ENCODE data around the gene DENND1A. TPM values are rescaled to one million over a fixed set of nuclear protein-coding genes. Genes with fewer than 3 reads are reported as not detected.

Gene DENND1A
- total RNA-seq, 4 donors from 2014 or later = 20.9 to 33.6 (median 23.7) TPM

DNA sequence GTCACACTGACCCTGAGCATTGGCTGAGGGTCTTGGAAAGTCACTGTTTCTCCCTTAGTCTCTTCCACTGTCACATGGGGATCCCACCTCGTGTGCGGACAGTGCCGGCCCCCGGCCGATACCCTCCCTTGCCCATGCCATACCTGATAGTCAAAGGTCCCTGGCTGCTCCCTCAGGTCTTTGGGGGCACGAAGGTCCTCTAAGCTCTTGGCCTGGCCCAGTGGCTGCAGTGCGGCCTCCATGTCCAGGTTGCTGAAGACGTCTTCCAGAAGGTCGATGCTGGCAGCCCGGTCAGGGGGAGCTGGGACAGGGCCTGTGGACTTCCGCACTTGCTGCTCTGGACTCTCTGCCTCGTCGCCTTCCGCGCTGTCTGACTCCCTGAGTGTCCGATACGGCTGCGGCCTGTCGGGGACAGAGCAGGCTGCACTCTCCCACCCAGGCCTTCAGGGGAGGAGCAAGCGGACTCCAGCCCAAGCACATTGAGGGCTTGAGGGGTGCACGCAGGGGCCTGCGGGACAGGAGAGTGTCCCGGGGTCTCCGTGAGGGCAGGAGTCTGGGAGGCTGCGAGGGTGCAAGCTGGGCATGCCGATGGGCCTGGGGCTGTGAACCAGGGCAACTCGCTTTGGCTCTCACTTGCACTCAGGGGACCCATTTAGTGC is 546.3 kb downstream of the DENND1A start:
- no peaks in the 10 kb centered on the region for H3K4me1 ChIP-seq
- 80% methylated on average over 1 to 2 of the region's 27 CpGs for WGBS, 2 donors (ENCODE audit: low coverage in 1 of 2)
- no peaks in the 10 kb centered on the region for H3K27me3 ChIP-seq
- no peak overlapping the region for H3K4me3 ChIP-seq
- TF ChIP-seq POLR2AphosphoS5 (IDR thresholded peaks at IDR 0.05) (no peak), POLR2A (IDR thresholded peaks at IDR 0.05) (no peak), EP300 (IDR thresholded peaks at IDR 0.05) (no peak)
- TF ChIP-seq, protein P1, sequence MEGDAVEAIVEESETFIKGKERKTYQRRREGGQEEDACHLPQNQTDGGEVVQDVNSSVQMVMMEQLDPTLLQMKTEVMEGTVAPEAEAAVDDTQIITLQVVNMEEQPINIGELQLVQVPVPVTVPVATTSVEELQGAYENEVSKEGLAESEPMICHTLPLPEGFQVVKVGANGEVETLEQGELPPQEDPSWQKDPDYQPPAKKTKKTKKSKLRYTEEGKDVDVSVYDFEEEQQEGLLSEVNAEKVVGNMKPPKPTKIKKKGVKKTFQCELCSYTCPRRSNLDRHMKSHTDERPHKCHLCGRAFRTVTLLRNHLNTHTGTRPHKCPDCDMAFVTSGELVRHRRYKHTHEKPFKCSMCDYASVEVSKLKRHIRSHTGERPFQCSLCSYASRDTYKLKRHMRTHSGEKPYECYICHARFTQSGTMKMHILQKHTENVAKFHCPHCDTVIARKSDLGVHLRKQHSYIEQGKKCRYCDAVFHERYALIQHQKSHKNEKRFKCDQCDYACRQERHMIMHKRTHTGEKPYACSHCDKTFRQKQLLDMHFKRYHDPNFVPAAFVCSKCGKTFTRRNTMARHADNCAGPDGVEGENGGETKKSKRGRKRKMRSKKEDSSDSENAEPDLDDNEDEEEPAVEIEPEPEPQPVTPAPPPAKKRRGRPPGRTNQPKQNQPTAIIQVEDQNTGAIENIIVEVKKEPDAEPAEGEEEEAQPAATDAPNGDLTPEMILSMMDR (IDR thresholded peaks at IDR 0.05) = no peak
- no peaks in the 10 kb centered on the region for H3K9me3 ChIP-seq
- peaks cover 0 to 41% of the 10 kb centered on the region in 2 donors for H3K36me3 ChIP-seq
- no peak overlapping the region for H3K27ac ChIP-seq
- ATAC-seq = no peak

DNA sequence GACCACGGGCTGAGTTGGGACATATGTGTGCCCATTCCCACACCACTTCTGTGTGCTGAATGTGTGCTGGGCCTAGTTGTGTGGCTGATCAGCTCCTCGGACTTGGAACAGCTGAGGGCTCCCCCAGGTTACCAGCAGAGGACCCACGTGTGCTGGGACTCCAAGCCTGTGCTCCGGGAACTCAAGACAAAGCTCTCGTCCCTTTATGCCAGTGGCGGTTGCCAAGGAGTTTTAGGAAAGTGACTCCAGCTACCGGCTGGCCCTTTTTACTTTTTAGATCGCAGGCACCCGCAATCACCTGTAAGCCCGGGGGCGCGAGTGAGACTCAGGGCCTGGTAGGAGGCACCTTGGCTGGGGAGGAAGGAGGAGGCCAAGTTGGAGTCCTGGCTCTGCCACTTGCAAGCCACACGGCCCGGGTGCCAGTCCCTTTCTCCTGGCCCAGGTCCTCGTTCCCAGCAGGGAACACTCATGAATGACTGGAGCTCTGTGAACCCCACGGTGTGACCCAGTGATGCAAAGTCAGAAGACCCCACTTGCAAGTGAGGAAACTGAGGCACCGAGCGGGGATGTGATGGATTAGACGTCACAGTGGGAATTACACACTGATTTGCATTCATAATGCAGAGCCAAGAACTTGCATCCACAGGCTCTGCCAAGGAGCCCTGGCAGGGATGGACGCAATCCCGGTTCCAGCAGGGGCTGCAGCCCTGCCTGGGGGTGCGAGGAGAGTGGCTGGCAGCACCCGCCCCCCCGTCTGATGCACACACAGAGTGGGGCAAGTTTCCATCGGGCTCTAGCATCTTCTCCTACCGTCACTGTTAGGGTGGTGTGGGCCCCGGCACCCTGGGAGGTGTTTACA is 547.0 kb downstream of the DENND1A start:
- 87% methylated on average over 7 of the region's 27 CpGs; no CpG with 5 or more reads in 1 of the 2 donors for WGBS, 2 donors (ENCODE audit: low coverage in 1 of 2)
- Histone ChIP-seq H3K4me1 (no peaks in the 10 kb centered on the region), H3K27me3 (no peaks in the 10 kb centered on the region), H3K4me3 (no peak overlapping the region), H3K27ac (no peak overlapping the region), H3K36me3 (peaks cover 0 to 41% of the 10 kb centered on the region in 2 donors), H3K9me3 (no peaks in the 10 kb centered on the region)
- no peak for TF ChIP-seq EP300 (IDR thresholded peaks at IDR 0.05)
- TF ChIP-seq POLR2A (IDR thresholded peaks at IDR 0.05) = no peak
- TF ChIP-seq, protein P1 (IDR thresholded peaks at IDR 0.05) = no peak
- TF ChIP-seq POLR2AphosphoS5 (IDR thresholded peaks at IDR 0.05) = no peak
- no peak for ATAC-seq

DNA sequence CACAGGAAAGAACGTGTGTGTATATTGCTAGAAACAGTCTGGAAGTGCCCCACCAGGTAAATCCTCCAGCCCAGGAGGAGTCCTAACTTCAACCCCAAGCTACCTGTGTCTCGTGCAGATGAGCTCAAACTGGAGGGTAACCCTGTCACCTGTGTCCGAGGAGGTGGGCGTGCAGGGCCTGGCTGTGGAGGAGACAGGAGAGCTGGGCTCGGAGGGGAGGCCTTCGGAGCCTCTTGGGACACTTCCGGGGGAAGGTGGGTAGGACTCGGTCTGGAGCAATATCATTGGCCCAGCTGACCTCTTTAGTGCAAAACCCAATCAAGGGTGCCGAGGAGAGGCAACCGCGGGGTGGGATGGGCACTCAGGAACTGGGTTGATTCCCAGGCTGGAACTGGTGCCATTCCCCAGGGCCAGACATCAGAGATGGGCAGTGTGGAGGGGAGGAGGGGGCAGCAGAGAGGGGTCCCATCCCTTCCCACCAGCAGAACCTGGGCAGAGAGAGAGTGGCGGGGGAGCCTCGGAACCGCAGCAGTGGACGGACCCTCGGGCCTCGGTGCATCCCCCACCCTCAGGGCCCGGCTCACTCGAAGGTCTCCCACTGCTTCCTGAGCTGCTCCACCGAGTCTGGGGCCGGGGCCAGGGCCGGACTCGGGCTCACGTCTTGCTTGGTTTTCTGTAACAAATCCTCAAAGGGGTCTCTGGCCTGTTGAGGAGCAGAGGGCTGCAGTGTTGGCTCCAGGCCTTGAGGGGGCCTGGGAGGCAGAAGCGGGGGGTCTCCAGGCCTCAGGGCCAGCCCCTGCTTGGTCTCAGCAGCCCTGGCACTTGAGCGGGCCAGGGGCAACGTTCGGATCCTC is 548.8 kb downstream of the DENND1A start:
- WGBS, 2 donors (ENCODE audit: low coverage in 1 of 2) = 100% methylated on average over 1 of the region's 28 CpGs; no CpG with 5 or more reads in 1 of the 2 donors

DNA sequence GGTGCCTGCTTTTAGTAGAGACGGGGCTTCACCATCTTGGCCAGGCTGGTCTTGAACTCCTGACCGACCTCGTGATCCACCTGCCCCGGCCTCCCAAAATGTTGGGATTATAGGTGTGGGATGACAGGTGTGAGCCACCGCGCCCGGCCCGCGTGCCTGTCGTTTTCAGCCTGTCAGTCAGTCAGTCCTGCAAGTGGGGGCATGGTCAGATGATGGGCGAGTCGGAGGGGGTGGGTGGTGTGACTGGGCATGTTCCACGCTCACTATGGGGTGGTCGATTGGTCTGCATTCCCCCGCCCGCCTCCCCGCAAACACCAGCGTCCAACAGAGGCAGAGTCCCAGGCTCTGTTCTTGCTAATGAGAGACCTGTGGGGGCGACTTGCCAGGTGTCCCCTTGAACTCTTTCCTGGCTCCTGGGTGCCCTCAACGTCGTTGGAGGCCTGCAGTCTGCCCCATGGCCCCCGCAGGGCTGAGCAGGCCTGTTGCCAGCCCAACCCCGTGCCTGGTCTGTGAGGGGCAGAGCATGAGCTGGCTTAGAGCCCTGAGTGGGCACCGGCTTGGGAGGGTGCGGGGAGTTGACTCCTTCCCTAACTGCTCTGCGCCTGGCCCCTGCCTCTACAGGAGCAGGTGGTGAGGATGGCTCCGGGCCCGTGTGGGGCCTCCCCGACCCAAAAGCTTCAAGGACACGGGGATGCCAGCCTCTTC is 550.8 kb downstream of the DENND1A start:
- Histone ChIP-seq H3K4me1 (peaks cover 0 to 15% (median 4%) of the 10 kb centered on the region in 3 donors), H3K27me3 (peaks cover 26% of the 10 kb centered on the region), H3K4me3 (no peak overlapping the region), H3K27ac (no peak overlapping the region), H3K9me3 (no peaks in the 10 kb centered on the region), H3K36me3 (peaks cover 0 to 36% of the 10 kb centered on the region in 2 donors)
- TF ChIP-seq, protein P1 (IDR thresholded peaks at IDR 0.05) = no peak
- TF ChIP-seq EP300 (IDR thresholded peaks at IDR 0.05) = no peak
- no peak for TF ChIP-seq POLR2AphosphoS5 (IDR thresholded peaks at IDR 0.05)
- no peak for TF ChIP-seq POLR2A (IDR thresholded peaks at IDR 0.05)
- WGBS, 2 donors (ENCODE audit: low coverage in 1 of 2) = no CpG with 5 or more reads among the region's 30 CpGs
- no peak for ATAC-seq

More for the DNA sequence above, 548.8 kb downstream of the DENND1A start:
- Histone ChIP-seq H3K27me3 (peaks cover 7% of the 10 kb centered on the region), H3K4me3 (no peak overlapping the region), H3K9me3 (no peaks in the 10 kb centered on the region), H3K36me3 (peaks cover 0 to 41% of the 10 kb centered on the region in 2 donors), H3K27ac (no peak overlapping the region), H3K4me1 (peaks cover 0 to 5% (median 2%) of the 10 kb centered on the region in 3 donors)
- ATAC-seq = no peak
- TF ChIP-seq, protein P1 (IDR thresholded peaks at IDR 0.05) = no peak
- no peak for TF ChIP-seq EP300 (IDR thresholded peaks at IDR 0.05)
- TF ChIP-seq POLR2AphosphoS5 (IDR thresholded peaks at IDR 0.05) = no peak
- TF ChIP-seq POLR2A (IDR thresholded peaks at IDR 0.05) = no peak
